Loucy (cell line): ENCODE measurements around the gene ELMO1.

ENCODE experiments used
- H2AFZ ChIP-seq: fragments of 200-600 bp; sonication (generic); 2 replicates; pipeline ENCODE4 v1.6.0; 2016; ENCODE audit warnings: antibody characterized with exemption, mild to moderate bottlenecking, low read length, moderate library complexity
- H3F3A ChIP-seq: fragments of 200-600 bp; 2 replicates; pipeline ENCODE4 v1.6.0; 2016; ENCODE audit warnings: antibody characterized with exemption, low read depth, mild to moderate bottlenecking
- H3K27me3 ChIP-seq: fragments of 200-600 bp; sonication (generic); 2 replicates; pipeline ENCODE4 v1.6.1; 2014; ENCODE audit warnings: low read length, mild to moderate bottlenecking; ENCODE audit not compliant: insufficient read depth, poor library complexity, severe bottlenecking
- H3K36me3 ChIP-seq: fragments of 200-600 bp; sonication (generic); 2 replicates; pipeline ENCODE4 v1.6.1; 2016; ENCODE audit warnings: low read length; ENCODE audit not compliant: insufficient read depth
- H3K4me1 ChIP-seq: fragments of 200-600 bp; sonication (generic); 2 replicates; pipeline ENCODE4 v1.5.1; 2014; ENCODE audit warnings: low read length, mild to moderate bottlenecking; ENCODE audit not compliant: insufficient read depth, poor library complexity, severe bottlenecking
- H3K4me2 ChIP-seq: fragments of 200-600 bp; sonication (generic); 2 replicates; pipeline ENCODE4 v1.6.0; 2014; ENCODE audit warnings: antibody characterized with exemption, low read length, low read depth, mild to moderate bottlenecking; ENCODE audit not compliant: poor library complexity, severe bottlenecking
- H3K4me3 ChIP-seq: fragments of 200-600 bp; sonication (generic); 2 replicates; pipeline ENCODE4 v1.5.1; 2014; ENCODE audit warnings: low read length, mild to moderate bottlenecking, mixed read lengths; ENCODE audit not compliant: poor library complexity, severe bottlenecking
- H3K79me2 ChIP-seq: fragments of 200-600 bp; sonication (generic); 2 replicates; pipeline ENCODE4 v1.6.1; 2014; ENCODE audit warnings: low read length; ENCODE audit not compliant: insufficient read depth
- H3K9ac ChIP-seq: fragments of 200-600 bp; sonication (generic); 2 replicates; pipeline ENCODE4 v1.6.0; 2014; ENCODE audit warnings: mild to moderate bottlenecking, low read depth, low read length, moderate library complexity; ENCODE audit not compliant: poor library complexity, severe bottlenecking
- H3K9me2 ChIP-seq: fragments of 200-600 bp; sonication (generic); replicated peaks from 2 replicates; pipeline ENCODE4 v1.6.1; 2016; ENCODE audit warnings: low read depth, low read length, mixed read lengths
- H3K9me3 ChIP-seq: fragments of 200-600 bp; sonication (generic); 2 replicates; pipeline ENCODE4 v1.6.1; 2014; ENCODE audit warnings: mild to moderate bottlenecking, antibody characterized with exemption, low read length, low read depth; ENCODE audit not compliant: insufficient read depth
- H4K20me1 ChIP-seq: fragments of 200-600 bp; sonication (generic); 2 replicates; pipeline ENCODE4 v1.6.0; 2014; ENCODE audit warnings: antibody characterized with exemption, low read length, mild to moderate bottlenecking; ENCODE audit not compliant: insufficient read depth, poor library complexity, severe bottlenecking
- EZH2phosphoT487 ChIP-seq: fragments of 200-600 bp; IDR thresholded peaks from 2 replicates; pipeline ENCODE4 v1.6.1; 2018; ENCODE audit warnings: antibody characterized with exemption, mild to moderate bottlenecking, moderate library complexity, borderline replicate concordance
- TF ChIP-seq, protein P1 (sequence below): fragments of 200-600 bp; sonication (generic); conservative IDR thresholded peaks from 2 replicates; pipeline ENCODE4 v1.5.1; 2014; ENCODE audit warnings: mild to moderate bottlenecking, antibody characterized with exemption, low read length

Gene ELMO1

DNA sequence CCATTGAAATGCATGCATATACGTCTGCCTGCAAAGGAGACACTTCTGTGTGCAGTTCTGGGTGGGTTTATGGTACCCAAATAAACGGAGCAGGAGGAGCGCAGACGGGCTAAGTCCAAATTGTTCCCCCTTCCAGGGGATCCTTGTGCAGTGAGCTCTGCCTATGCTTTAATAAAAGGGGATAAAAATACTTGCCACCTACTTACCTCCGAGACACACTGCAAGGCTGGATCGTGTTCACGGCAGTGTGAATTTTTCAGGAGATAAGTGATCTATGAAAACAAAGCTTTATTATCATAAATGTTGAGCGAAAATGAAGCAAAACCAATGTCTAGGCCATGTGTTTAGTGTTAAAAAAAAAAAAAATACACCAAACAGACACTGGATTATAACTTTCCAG, 415.5 kb downstream of the ELMO1 start:
- Histone ChIP-seq H3K9me3 (no peaks in the 10 kb centered on the region), H2AFZ (no peak overlapping the region)

DNA sequence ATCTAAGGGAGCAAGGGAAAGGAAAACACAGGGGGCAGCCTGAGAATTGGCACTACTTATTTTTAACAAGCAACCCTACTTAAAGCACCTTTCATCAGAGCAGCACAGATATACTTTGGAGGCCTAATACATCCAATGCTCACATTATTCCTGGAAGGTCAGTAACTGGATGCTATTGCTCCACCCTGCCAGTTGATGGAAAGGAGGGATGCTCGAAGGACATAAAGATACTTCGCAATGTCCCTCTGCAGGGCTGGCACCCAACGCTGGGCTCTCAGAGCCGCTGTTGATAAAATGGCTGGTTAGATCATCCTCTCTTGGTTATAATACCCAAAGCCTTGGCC, 416.4 kb downstream of the ELMO1 start:
- Histone ChIP-seq H3F3A (no peaks in the 10 kb centered on the region), H3K4me2 (no peak overlapping the region), H4K20me1 (no peaks in the 10 kb centered on the region), H3K9me2 (no peaks in the 10 kb centered on the region), H3K79me2 (no peaks in the 10 kb centered on the region), H3K4me3 (no peak overlapping the region), H2AFZ (no peak overlapping the region), H3K27me3 (no peaks in the 10 kb centered on the region), H3K9ac (no peak overlapping the region), H3K4me1 (no peaks in the 10 kb centered on the region), H3K9me3 (no peaks in the 10 kb centered on the region), H3K36me3 (peaks cover 24% of the 10 kb centered on the region; the same call in 1 of the 2 replicates)
- no peak for TF ChIP-seq EZH2phosphoT487
- TF ChIP-seq, protein P1, sequence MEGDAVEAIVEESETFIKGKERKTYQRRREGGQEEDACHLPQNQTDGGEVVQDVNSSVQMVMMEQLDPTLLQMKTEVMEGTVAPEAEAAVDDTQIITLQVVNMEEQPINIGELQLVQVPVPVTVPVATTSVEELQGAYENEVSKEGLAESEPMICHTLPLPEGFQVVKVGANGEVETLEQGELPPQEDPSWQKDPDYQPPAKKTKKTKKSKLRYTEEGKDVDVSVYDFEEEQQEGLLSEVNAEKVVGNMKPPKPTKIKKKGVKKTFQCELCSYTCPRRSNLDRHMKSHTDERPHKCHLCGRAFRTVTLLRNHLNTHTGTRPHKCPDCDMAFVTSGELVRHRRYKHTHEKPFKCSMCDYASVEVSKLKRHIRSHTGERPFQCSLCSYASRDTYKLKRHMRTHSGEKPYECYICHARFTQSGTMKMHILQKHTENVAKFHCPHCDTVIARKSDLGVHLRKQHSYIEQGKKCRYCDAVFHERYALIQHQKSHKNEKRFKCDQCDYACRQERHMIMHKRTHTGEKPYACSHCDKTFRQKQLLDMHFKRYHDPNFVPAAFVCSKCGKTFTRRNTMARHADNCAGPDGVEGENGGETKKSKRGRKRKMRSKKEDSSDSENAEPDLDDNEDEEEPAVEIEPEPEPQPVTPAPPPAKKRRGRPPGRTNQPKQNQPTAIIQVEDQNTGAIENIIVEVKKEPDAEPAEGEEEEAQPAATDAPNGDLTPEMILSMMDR, result no peak

More for the DNA sequence above, 415.5 kb downstream of the ELMO1 start:
- H3K4me1 ChIP-seq, result no peaks in the 10 kb centered on the region
- no peak overlapping the region for H3K4me3 ChIP-seq
- no peaks in the 10 kb centered on the region for H3K9me2 ChIP-seq
- H3K36me3 ChIP-seq, result peaks cover 24% of the 10 kb centered on the region; the same call in 1 of the 2 replicates
- no peak overlapping the region for H3K9ac ChIP-seq
- no peaks in the 10 kb centered on the region for H3F3A ChIP-seq
- TF ChIP-seq, protein P1, result no peak
- no peak for TF ChIP-seq EZH2phosphoT487
- H3K4me2 ChIP-seq, result no peak overlapping the region
- H3K79me2 ChIP-seq, result no peaks in the 10 kb centered on the region
- H4K20me1 ChIP-seq, result no peaks in the 10 kb centered on the region
- no peaks in the 10 kb centered on the region for H3K27me3 ChIP-seq

DNA sequence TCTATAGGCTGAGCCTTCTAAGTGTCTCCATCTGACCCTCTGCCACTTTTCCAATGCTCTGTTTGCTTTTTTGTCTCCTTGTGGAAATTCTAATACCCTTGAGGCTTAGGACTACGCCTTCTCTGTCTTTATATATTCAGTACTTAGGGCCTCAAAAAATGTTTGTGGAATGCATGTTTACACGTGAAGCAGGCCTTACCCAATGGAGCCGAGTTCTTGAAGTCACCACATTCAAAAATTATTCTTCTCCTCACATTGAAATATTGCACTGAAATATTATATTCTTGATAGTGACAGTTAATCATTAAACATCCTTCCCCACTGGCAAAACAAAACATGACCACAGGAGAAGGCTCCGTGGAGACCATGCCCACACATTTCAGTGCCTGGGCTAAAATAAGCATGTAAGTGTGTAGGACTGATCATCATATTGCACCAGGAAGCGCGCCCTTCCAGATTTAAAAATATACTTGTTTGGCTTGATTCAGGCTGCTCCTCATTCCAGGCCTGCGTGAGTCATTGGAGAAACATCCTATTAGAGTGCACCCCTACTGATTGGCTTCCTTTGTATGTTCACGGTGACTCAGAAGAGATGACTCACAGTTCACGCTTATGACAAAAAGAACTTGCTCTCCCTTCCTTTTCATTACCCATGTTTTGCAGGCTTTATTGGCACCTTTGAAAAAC, 416.9 kb downstream of the ELMO1 start:
- no peaks in the 10 kb centered on the region for H3K9me3 ChIP-seq
- H3K9me2 ChIP-seq, result no peaks in the 10 kb centered on the region
- H3K79me2 ChIP-seq, result no peaks in the 10 kb centered on the region
- no peak overlapping the region for H3K4me3 ChIP-seq
- no peak for TF ChIP-seq EZH2phosphoT487
- TF ChIP-seq, protein P1, result no peak
- no peak overlapping the region for H3K9ac ChIP-seq
- no peak overlapping the region for H2AFZ ChIP-seq
- no peaks in the 10 kb centered on the region for H3K27me3 ChIP-seq
- no peaks in the 10 kb centered on the region for H4K20me1 ChIP-seq
- no peak overlapping the region for H3K4me2 ChIP-seq
- H3K4me1 ChIP-seq, result no peaks in the 10 kb centered on the region
- H3F3A ChIP-seq, result no peaks in the 10 kb centered on the region
- H3K36me3 ChIP-seq, result peaks cover 24% of the 10 kb centered on the region; the same call in 1 of the 2 replicates
